ENCODE measurements around the gene HSDL2. TPM values are rescaled to one million over a fixed set of nuclear protein-coding genes. Genes with fewer than 3 reads are reported as not detected.

HSDL2 gene
- total RNA-seq, 1 experiment from 2014 or later: 32.2 TPM

DNA sequence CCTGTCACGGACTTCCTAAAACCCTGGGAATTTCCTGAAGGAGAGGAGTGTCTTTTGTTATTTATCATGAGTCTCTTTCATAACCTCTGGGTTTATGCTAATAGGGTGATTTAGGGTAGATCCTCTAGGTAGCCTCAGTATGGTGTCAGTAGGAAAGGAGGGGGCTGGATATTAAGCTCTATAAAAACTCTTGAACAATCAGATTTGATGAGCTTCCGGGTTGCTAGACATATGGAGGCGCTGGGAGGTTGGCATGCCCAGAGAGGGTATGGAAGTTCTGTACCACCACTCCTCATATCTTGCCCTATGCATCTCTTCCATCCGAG, 30.9 kb upstream of the HSDL2 start:
- in situ Hi-C loops (cut with HindIII; ENCODE audit: low pct_unique_long_range_greater_than_20kb, low sequenced_read_pairs) (no loop called here), intact Hi-C loops (cut with micrococcal nuclease; ENCODE audit: unreplicated experiment) (no loop called here)
- Histone ChIP-seq H3K27ac (ENCODE audit: low read length) (peak overlapping the region; percentile 77), H3K9me3 (ENCODE audit: control insufficient read depth, insufficient read depth, low read depth, low read length) (no peaks in the 10 kb centered on the region), H3K36me3 (ENCODE audit: control insufficient read depth, insufficient read depth, low read length) (no peaks in the 10 kb centered on the region), H3K27me3 (ENCODE audit: control insufficient read depth, insufficient read depth, low read length) (no peaks in the 10 kb centered on the region), H3K4me3 (ENCODE audit: low read depth in 2 of 2, low read length in 2 of 2) (peak overlapping the region; percentile 34 to 66), H3K4me1 (ENCODE audit: control insufficient read depth, insufficient read depth, low read length) (no peaks in the 10 kb centered on the region)
- BruUV-seq (replicated peaks): no TSS peak
- TF ChIP-seq POLR2AphosphoS5 (IDR thresholded peaks at IDR 0.05; ENCODE audit: low read depth, low read length): no peak
- no peak for TF ChIP-seq TCF7L2 (IDR thresholded peaks at IDR 0.05; ENCODE audit: low read depth, low read length)
- TF ChIP-seq CTCF (IDR thresholded peaks at IDR 0.05): no peak
- no peak for TF ChIP-seq SIN3A (IDR thresholded peaks at IDR 0.05; ENCODE audit: borderline replicate concordance, insufficient read depth, low read depth, low read length)
- ChIA-PET CTCF (no interaction called here), POLR2A (no interaction called here)
- no peak for DNase-seq (ENCODE audit: low read depth, low spot score)
- ATAC-seq: peak; percentile 27; the same call in 1 of the 2 replicates

DNA sequence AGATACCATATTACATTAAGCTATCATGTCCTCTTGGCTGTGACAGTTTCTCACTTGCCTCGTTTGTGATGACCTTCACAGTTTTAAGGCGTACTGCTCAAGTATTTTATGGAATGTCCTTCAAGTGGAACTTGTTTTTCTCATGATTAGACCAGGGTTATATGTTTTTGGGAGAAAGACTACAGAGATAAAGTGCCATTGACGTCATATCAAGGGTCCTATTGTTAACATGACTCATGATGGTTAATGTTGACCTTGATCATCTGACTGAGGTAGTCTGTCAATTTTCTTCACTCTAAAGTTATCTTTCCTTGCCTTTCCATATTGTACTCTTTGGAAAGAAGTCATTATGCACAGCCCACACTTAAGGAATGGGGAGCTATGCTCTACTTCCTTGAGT, 28.7 kb upstream of the HSDL2 start:
- no peaks in the 10 kb centered on the region for H3K36me3 ChIP-seq (ENCODE audit: control insufficient read depth, insufficient read depth, low read length)
- BruUV-seq (replicated peaks): no TSS peak
- CTCF ChIA-PET: no interaction called here
- in situ Hi-C loops (cut with HindIII; ENCODE audit: low pct_unique_long_range_greater_than_20kb, low sequenced_read_pairs): no loop called here
- no peak overlapping the region for H3K4me3 ChIP-seq (ENCODE audit: low read depth in 2 of 2, low read length in 2 of 2)
- TF ChIP-seq TCF7L2 (IDR thresholded peaks at IDR 0.05; ENCODE audit: low read depth, low read length) (no peak), SIN3A (IDR thresholded peaks at IDR 0.05; ENCODE audit: borderline replicate concordance, insufficient read depth, low read depth, low read length) (no peak), CTCF (IDR thresholded peaks at IDR 0.05) (no peak), POLR2AphosphoS5 (IDR thresholded peaks at IDR 0.05; ENCODE audit: low read depth, low read length) (no peak)
- TF ChIP-seq, protein P1, sequence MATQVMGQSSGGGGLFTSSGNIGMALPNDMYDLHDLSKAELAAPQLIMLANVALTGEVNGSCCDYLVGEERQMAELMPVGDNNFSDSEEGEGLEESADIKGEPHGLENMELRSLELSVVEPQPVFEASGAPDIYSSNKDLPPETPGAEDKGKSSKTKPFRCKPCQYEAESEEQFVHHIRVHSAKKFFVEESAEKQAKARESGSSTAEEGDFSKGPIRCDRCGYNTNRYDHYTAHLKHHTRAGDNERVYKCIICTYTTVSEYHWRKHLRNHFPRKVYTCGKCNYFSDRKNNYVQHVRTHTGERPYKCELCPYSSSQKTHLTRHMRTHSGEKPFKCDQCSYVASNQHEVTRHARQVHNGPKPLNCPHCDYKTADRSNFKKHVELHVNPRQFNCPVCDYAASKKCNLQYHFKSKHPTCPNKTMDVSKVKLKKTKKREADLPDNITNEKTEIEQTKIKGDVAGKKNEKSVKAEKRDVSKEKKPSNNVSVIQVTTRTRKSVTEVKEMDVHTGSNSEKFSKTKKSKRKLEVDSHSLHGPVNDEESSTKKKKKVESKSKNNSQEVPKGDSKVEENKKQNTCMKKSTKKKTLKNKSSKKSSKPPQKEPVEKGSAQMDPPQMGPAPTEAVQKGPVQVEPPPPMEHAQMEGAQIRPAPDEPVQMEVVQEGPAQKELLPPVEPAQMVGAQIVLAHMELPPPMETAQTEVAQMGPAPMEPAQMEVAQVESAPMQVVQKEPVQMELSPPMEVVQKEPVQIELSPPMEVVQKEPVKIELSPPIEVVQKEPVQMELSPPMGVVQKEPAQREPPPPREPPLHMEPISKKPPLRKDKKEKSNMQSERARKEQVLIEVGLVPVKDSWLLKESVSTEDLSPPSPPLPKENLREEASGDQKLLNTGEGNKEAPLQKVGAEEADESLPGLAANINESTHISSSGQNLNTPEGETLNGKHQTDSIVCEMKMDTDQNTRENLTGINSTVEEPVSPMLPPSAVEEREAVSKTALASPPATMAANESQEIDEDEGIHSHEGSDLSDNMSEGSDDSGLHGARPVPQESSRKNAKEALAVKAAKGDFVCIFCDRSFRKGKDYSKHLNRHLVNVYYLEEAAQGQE (IDR thresholded peaks at IDR 0.05; ENCODE audit: insufficient read depth in 1 of 2, low read depth in 2 of 2, low read length in 1 of 2): no peak
- no peak overlapping the region for H3K27ac ChIP-seq (ENCODE audit: low read length)
- no peak for DNase-seq (ENCODE audit: low read depth, low spot score)
- ATAC-seq: no peak
- intact Hi-C loops (cut with micrococcal nuclease; ENCODE audit: unreplicated experiment): no loop called here
- POLR2A ChIA-PET: no interaction called here
- H3K9me3 ChIP-seq (ENCODE audit: control insufficient read depth, insufficient read depth, low read depth, low read length): no peaks in the 10 kb centered on the region
- no peaks in the 10 kb centered on the region for H3K4me1 ChIP-seq (ENCODE audit: control insufficient read depth, insufficient read depth, low read length)
- H3K27me3 ChIP-seq (ENCODE audit: control insufficient read depth, insufficient read depth, low read length): no peaks in the 10 kb centered on the region
